Natural killer cell (primary cell): Measurements from ENCODE around the gene DACT3. TPM values are rescaled to one million over a fixed set of nuclear protein-coding genes. Genes with fewer than 3 reads are reported as not detected.

Source experiments
- ATAC-seq, 3 donors: fragments of 150-1000 bp in 2 of 3; fragments of 200-7000 bp in 1 of 3; cut with Tn5 transposase; 1 replicate in 1 of 3; 2 replicates in 2 of 3; pipeline ENCODE4 v1.10.0; 2021; ENCODE audit warnings: mild to moderate bottlenecking in 2 of 3, moderate library complexity in 2 of 3
- DNase-seq, 2 donors: peaks; one replicate each; pipeline versions ENCODE4 v3.0.0 to v3.0.0-alpha.2; 2013 to 2021; ENCODE audit warnings: mixed read lengths in 1 of 2
- H3K27ac ChIP-seq: one replicate; pipeline ENCODE4 v1.5.1; 2013; ENCODE audit warnings: mild to moderate bottlenecking, low read length
- H3K27me3 ChIP-seq: one replicate; pipeline ENCODE4 v1.6.1; 2013; ENCODE audit warnings: low read length; ENCODE audit not compliant: control insufficient read depth, insufficient read depth
- H3K36me3 ChIP-seq: one replicate; pipeline ENCODE4 v1.6.1; 2013; ENCODE audit warnings: low read length; ENCODE audit not compliant: control insufficient read depth, insufficient read depth
- H3K4me1 ChIP-seq: one replicate; pipeline ENCODE4 v1.6.1; 2013; ENCODE audit warnings: low read length; ENCODE audit not compliant: control insufficient read depth, insufficient read depth
- H3K4me3 ChIP-seq: one replicate; pipeline ENCODE4 v1.5.1; 2013; ENCODE audit warnings: low read length
- H3K9me3 ChIP-seq: one replicate; pipeline ENCODE4 v1.6.1; 2013; ENCODE audit warnings: low read length; ENCODE audit not compliant: control insufficient read depth, insufficient read depth
- H3K27ac Mint-ChIP-seq, 2 donors: one replicate each; pipeline ENCODE4 v1.8.0; 2022; ENCODE audit warnings: mild to moderate bottlenecking in 2 of 2, mixed read lengths in 2 of 2, moderate library complexity in 1 of 2
- H3K27me3 Mint-ChIP-seq, 2 donors: one replicate each; pipeline ENCODE4 v1.8.0; 2022; ENCODE audit warnings: low read depth in 2 of 2, mixed read lengths in 2 of 2
- H3K36me3 Mint-ChIP-seq: one replicate; pipeline ENCODE4 v1.8.0; 2022; ENCODE audit warnings: mixed read lengths
- H3K4me1 Mint-ChIP-seq, 2 donors: one replicate each; pipeline ENCODE4 v1.8.0; 2022; ENCODE audit warnings: mixed read lengths in 2 of 2
- H3K4me3 Mint-ChIP-seq: one replicate; pipeline ENCODE4 v1.8.0; 2022; ENCODE audit warnings: mild to moderate bottlenecking, moderate library complexity, mixed read lengths
- H3K9me3 Mint-ChIP-seq, 2 donors: one replicate each; pipeline ENCODE4 v1.8.0; 2022; ENCODE audit warnings: mixed read lengths in 2 of 2
- WGBS: methylation state at CpG from one replicate; pipeline ENCODE4 v1.1.7; 2013; ENCODE audit warnings: missing lambda C conversion rate; ENCODE audit not compliant: insufficient coverage; 5-methylcytosine and 5-hydroxymethylcytosine counted together
- intact Hi-C: fragments of 100-400 bp; cut with micrococcal nuclease; formaldehyde crosslinking; loops from one replicate; pipeline ENCODE4 v1.14.2; 2022
- total RNA-seq, 4 donors: library from RNA; stranded (reverse); fragments of 120-200 nt in 1 of 4; gene quantifications; one replicate each; pipeline versions ENCODE4 v1.2.3 to v1.2.4, GENCODE V29; 2013 to 2022
- TF ChIP-seq, protein P1 (sequence below): fragments of 200-600 bp; IDR thresholded peaks from one replicate; pipeline ENCODE4 v1.8.0; 2022; ENCODE audit warnings: antibody characterized with exemption

DACT3 gene
- total RNA-seq, 3 donors from 2014 or later (not counting 1 experiment from before 2014, with no cell fraction given) = 0.14 to 0.20 TPM; not detected in 1

DNA sequence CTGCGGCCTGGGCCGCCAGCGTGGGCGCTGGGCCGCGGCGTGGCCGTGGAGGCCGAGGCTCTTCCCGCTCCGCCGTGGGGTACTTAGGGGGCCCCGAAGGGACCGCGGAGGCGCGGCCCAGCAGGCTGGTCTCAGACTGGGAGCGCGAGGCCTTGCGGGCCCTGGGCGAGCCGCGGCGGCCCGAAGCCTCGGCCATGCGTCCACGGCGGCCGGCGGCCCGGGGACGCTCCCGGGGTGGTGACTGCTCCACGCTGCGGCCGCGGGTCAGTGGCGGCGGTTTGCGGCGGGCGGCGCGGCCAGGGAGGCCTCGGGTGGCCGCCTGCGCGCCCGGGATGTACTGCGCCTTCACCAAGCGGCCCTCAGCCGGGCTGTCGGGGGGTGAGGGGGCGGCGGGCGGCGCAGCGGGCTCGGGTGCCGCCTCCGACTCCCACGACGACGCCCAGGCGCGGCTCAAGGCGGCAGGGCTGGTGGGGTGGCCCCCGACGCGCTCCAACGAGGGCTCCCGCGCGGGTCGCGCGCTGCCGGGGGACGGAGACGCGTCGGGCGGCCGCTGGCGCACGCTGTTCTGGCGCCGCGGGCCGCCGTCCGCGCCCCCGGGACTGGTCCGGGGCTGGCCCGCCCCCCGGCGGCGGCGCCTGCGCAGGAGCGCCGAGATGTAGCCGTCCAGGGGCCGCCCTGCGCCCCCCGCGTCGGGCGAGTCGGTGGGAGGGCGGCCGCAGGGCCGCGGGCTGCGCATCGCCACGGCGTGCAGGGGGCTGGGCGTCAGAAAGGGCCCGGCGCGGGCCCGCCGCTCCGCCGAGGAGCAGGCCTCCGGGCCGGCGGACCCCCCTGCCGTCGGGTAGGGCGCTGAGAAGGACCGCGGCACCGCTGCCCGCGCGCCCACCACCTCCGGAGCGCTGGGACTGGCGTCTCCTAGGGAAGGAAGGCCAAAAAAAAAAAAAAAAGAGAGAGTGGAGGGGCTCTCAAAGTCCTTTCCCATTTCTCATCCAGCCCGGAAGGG is 11.7 kb downstream of the DACT3 start:
- Mint-ChIP-seq H3K36me3 (no peaks in the 10 kb centered on the region), H3K27me3 (peaks cover 48 to 53% of the 10 kb centered on the region in 2 donors), H3K4me1 (peaks cover 0 to 7% of the 10 kb centered on the region in 2 donors), H3K27ac (no peak overlapping the region), H3K4me3 (no peak overlapping the region), H3K9me3 (no peaks in the 10 kb centered on the region)
- DNase-seq (no peak), ATAC-seq (no peak)
- H3K27ac ChIP-seq = no peak overlapping the region
- peaks cover 5% of the 10 kb centered on the region for H3K9me3 ChIP-seq
- peaks cover 19% of the 10 kb centered on the region for H3K27me3 ChIP-seq
- TF ChIP-seq, protein P1, sequence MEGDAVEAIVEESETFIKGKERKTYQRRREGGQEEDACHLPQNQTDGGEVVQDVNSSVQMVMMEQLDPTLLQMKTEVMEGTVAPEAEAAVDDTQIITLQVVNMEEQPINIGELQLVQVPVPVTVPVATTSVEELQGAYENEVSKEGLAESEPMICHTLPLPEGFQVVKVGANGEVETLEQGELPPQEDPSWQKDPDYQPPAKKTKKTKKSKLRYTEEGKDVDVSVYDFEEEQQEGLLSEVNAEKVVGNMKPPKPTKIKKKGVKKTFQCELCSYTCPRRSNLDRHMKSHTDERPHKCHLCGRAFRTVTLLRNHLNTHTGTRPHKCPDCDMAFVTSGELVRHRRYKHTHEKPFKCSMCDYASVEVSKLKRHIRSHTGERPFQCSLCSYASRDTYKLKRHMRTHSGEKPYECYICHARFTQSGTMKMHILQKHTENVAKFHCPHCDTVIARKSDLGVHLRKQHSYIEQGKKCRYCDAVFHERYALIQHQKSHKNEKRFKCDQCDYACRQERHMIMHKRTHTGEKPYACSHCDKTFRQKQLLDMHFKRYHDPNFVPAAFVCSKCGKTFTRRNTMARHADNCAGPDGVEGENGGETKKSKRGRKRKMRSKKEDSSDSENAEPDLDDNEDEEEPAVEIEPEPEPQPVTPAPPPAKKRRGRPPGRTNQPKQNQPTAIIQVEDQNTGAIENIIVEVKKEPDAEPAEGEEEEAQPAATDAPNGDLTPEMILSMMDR = no peak
- intact Hi-C loops = no loop called here
- no peaks in the 10 kb centered on the region for H3K36me3 ChIP-seq
- WGBS = 24% methylated on average over 144 of the region's 144 CpGs
- no peak overlapping the region for H3K4me3 ChIP-seq
- H3K4me1 ChIP-seq = no peaks in the 10 kb centered on the region

GRCh38 chr19:46648060-46648960 is 12.7 kb downstream of the DACT3 start:
- no peak overlapping the region for H3K4me3 Mint-ChIP-seq
- Histone ChIP-seq H3K27me3 (peaks cover 19% of the 10 kb centered on the region), H3K36me3 (no peaks in the 10 kb centered on the region), H3K27ac (no peak overlapping the region), H3K9me3 (peaks cover 5% of the 10 kb centered on the region), H3K4me3 (no peak overlapping the region), H3K4me1 (no peaks in the 10 kb centered on the region)
- H3K36me3 Mint-ChIP-seq = no peaks in the 10 kb centered on the region
- TF ChIP-seq, protein P1 = no peak
- H3K27me3 Mint-ChIP-seq = peaks cover 43 to 45% of the 10 kb centered on the region in 2 donors
- intact Hi-C loops = no loop called here
- no peaks in the 10 kb centered on the region for H3K9me3 Mint-ChIP-seq
- WGBS = 21% methylated on average over 62 of the region's 63 CpGs
- peak in 1 of 2 donors; percentile 50 for DNase-seq
- no peak for ATAC-seq
- H3K4me1 Mint-ChIP-seq = peaks cover 0 to 7% of the 10 kb centered on the region in 2 donors
- H3K27ac Mint-ChIP-seq = no peak overlapping the region

DNA sequence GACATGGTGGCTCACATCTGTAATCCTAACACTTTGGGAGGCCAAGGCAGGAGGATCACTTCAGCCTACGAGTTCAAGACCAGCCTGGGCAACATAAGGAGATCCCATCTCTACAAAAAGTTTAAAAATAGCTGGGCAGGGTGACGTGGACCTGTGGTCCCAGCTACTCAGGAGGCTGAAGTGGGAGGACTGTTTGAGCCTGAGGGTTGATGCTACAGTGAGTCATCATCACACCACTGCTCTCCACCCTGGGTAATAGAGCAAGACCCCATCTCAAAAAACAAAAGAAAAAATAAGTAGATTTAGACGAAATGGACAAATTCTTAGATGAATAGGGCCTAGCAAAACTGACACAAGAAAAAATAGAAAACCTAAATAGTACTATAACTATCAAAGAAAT is 14.6 kb downstream of the DACT3 start:
- no peak for ATAC-seq
- no peak overlapping the region for H3K4me3 Mint-ChIP-seq
- intact Hi-C loops = no loop called here
- no peaks in the 10 kb centered on the region for H3K9me3 Mint-ChIP-seq
- Histone ChIP-seq H3K36me3 (no peaks in the 10 kb centered on the region), H3K27ac (no peak overlapping the region), H3K27me3 (peaks cover 19% of the 10 kb centered on the region), H3K4me1 (no peaks in the 10 kb centered on the region), H3K4me3 (no peak overlapping the region), H3K9me3 (peaks cover 5% of the 10 kb centered on the region)
- H3K4me1 Mint-ChIP-seq = peaks cover 0 to 7% of the 10 kb centered on the region in 2 donors
- WGBS = 67% methylated on average over 1 of the region's 3 CpGs
- no peak overlapping the region for H3K27ac Mint-ChIP-seq
- H3K36me3 Mint-ChIP-seq = no peaks in the 10 kb centered on the region
- peaks cover 43 to 46% of the 10 kb centered on the region in 2 donors for H3K27me3 Mint-ChIP-seq
- TF ChIP-seq, protein P1 = no peak
- DNase-seq = no peak
